ENCODE data around the gene LTF.

- TF ChIP-seq TAF1 (IDR thresholded peaks at IDR 0.05; ENCODE audit: low read depth, low read length) (no peak), POLR2A (IDR thresholded peaks at IDR 0.05; ENCODE audit: low read depth, low read length) (no peak), POLR2AphosphoS5 (IDR thresholded peaks at IDR 0.05; ENCODE audit: low read depth, low read length) (no peak), PAX5 (IDR thresholded peaks at IDR 0.05; ENCODE audit: insufficient read depth, low read length, severe bottlenecking) (no peak), SPI1 (IDR thresholded peaks at IDR 0.05; ENCODE audit: low read depth, low read length) (no peak)
These were observed 25.2 kb upstream of the LTF start for GRCh38 chr3:46489875-46490274.

Measured in GM12891 (cell line).